Measurements from ENCODE around the gene DCXR. TPM values are rescaled to one million over a fixed set of nuclear protein-coding genes. Genes with fewer than 3 reads are reported as not detected.

Gene DCXR
- total and polyA plus RNA-seq, 7 donors: 44.3 to 163 (median 94.8) TPM

DNA sequence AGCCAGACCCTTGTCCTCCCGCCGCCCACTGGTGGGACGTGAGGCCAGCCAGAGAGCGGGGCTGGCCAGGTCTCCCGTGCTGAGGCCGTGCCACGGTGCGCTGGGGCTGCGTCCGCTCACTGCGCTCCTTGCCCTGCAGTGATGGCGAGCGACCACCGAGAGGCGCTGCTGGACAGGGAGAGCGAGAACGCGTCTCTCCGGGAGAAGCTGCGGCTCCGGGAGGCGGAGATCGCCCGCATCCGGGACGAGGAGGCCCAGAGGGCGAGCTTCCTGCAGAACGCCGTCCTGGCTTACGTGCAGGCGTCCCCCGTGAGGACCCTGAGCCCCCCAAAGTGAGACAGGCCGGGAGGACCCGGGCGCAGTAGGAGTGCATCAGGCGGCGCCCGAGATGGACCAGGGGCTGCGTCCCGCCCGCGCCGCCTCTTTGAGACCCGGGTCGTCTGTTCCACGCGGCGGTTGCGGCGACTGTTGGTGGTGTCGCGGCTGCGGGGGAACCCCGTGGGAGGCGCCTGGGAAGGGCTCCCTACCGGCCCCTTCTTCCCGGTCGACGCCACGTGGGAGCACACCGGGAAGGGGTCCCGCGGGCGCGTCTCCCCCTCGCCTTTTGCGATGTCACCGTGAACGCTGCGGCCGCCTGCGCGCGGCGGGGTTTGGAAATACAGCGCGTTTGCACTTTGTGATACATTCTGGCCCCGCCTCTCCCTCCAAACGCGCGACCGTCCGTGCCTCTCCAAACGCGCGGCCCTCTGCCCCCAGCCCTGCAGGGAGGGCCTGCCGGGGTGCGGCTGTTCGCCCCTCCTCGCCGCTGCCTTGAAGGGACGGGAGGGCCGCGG lies 6.8 kb downstream of the DCXR start:
- peak overlapping the region; percentile 18 to 61 (median 59) for H3K27ac ChIP-seq
- no peaks in the 10 kb centered on the region for H3K9me3 ChIP-seq
- peak; percentile 93 for DNase-seq
- WGBS, 2 donors: 1% methylated on average over 94 of the region's 94 CpGs
- H3K27me3 ChIP-seq: peaks cover 6 to 21% (median 18%) of the 10 kb centered on the region in 3 donors
- intact Hi-C loops (cut with DNase I): loop anchor here (1.0 kb wide), 1 partner anchor 124 kb away; no protein-coding TSS in a partner anchor
- H3K36me3 ChIP-seq: no peaks in the 10 kb centered on the region
- H3K4me3 ChIP-seq: peak overlapping the region; percentile 23 to 58 (median 42)
- H3K4me1 ChIP-seq: peaks cover 0 to 25% (median 23%) of the 10 kb centered on the region in 4 donors
- TF ChIP-seq POLR2A (IDR thresholded peaks at IDR 0.05): no peak
- TF ChIP-seq, protein P1, sequence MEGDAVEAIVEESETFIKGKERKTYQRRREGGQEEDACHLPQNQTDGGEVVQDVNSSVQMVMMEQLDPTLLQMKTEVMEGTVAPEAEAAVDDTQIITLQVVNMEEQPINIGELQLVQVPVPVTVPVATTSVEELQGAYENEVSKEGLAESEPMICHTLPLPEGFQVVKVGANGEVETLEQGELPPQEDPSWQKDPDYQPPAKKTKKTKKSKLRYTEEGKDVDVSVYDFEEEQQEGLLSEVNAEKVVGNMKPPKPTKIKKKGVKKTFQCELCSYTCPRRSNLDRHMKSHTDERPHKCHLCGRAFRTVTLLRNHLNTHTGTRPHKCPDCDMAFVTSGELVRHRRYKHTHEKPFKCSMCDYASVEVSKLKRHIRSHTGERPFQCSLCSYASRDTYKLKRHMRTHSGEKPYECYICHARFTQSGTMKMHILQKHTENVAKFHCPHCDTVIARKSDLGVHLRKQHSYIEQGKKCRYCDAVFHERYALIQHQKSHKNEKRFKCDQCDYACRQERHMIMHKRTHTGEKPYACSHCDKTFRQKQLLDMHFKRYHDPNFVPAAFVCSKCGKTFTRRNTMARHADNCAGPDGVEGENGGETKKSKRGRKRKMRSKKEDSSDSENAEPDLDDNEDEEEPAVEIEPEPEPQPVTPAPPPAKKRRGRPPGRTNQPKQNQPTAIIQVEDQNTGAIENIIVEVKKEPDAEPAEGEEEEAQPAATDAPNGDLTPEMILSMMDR (IDR thresholded peaks at IDR 0.05): peak; percentile 91 to 96 (median 94)

DNA sequence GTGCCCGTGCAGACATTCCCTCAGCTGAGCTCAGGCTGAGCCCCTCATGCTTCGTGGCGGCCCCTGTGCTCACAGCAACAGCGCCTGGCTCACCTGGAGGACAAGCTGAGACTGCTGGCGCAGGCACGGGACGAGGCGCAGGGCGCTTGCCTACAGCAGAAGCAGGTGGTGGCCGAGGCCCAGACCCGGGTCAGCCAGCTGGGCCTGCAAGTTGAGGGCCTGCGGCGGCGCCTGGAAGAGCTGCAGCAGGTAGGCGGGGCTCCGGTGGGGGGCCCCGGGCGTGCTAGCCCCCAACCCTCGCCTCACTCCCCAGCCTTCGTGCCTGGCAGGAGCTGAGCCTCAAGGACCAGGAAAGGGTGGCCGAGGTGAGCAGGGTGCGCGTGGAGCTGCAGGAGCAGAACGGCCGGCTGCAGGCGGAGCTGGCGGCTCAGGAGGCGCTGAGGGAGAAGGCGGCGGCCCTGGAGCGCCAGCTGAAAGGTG lies 7.5 kb downstream of the DCXR start:
- peaks cover 0 to 25% (median 22%) of the 10 kb centered on the region in 4 donors for H3K4me1 ChIP-seq
- no peaks in the 10 kb centered on the region for H3K9me3 ChIP-seq
- H3K27me3 ChIP-seq: peaks cover 6 to 21% (median 18%) of the 10 kb centered on the region in 3 donors
- H3K36me3 ChIP-seq: no peaks in the 10 kb centered on the region
- no peak overlapping the region for H3K27ac ChIP-seq
- no peak for DNase-seq
- peak overlapping the region in 2 of 4 donors; percentile 50 to 58 for H3K4me3 ChIP-seq
- TF ChIP-seq EP300 (IDR thresholded peaks at IDR 0.05) (no peak), POLR2AphosphoS5 (IDR thresholded peaks at IDR 0.05) (no peak)
- TF ChIP-seq, protein P1 (IDR thresholded peaks at IDR 0.05): no peak
- intact Hi-C loops (cut with DNase I): loop anchor here (1.0 kb wide), 1 partner anchor 124 kb away; no protein-coding TSS in a partner anchor
- WGBS, 2 donors: 63 to 71% methylated on average over 31 of the region's 31 CpGs

DNA sequence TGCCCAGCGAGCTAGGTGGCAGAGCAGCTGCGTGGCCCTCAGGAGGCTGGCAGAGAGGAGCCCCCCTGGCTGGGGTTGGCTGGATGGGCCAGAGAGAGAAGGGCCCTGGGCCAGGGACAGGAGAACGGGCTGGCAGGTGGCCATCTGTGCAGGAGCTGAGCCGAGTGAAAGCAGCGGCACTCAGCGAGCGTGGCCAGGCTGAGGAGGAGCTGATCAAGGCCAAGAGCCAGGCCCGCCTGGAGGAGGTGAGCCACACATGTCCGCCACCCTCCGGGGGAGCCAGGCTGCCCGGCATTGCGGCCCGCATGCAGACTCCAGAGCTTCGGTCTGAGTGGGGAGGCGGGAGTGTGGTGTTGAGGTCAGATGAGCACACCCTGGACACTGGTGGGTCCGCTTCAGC lies 8.1 kb downstream of the DCXR start:
- no peak for TF ChIP-seq EP300 (IDR thresholded peaks at IDR 0.05)
- TF ChIP-seq POLR2A (IDR thresholded peaks at IDR 0.05): no peak
- TF ChIP-seq, protein P1 (IDR thresholded peaks at IDR 0.05): no peak
- WGBS, 2 donors: 96% methylated on average over 16 of the region's 16 CpGs
- no peak for DNase-seq
- H3K27ac ChIP-seq: no peak overlapping the region
- H3K36me3 ChIP-seq: no peaks in the 10 kb centered on the region
- H3K27me3 ChIP-seq: peaks cover 6 to 21% (median 18%) of the 10 kb centered on the region in 3 donors
- H3K9me3 ChIP-seq: no peaks in the 10 kb centered on the region
- H3K4me3 ChIP-seq: no peak overlapping the region
- intact Hi-C loops (cut with DNase I): no loop called here
- H3K4me1 ChIP-seq: peaks cover 0 to 26% (median 25%) of the 10 kb centered on the region in 4 donors

DNA sequence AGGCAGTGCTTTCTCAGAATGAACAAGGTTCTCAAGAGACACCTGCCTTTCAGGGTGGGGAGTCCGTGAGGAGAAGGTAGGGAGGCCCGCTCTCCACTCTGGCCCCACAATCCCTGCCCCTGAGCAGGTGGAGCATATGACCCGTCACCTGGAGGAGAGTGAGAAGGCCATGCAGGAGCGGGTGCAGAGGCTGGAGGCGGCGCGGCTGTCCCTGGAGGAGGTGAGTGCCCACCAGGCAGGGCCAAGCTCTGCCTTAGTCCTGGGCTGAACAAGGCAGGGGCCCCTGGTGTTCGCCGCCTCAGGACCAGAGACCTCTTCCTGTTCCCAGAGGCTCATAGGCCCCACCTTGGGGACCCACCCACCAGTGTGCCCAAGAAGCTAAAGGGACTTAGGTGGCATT lies 8.5 kb downstream of the DCXR start:
- Histone ChIP-seq H3K27me3 (peaks cover 6 to 21% (median 18%) of the 10 kb centered on the region in 3 donors), H3K27ac (no peak overlapping the region), H3K4me1 (peaks cover 0 to 30% (median 29%) of the 10 kb centered on the region in 4 donors), H3K36me3 (no peaks in the 10 kb centered on the region), H3K4me3 (no peak overlapping the region), H3K9me3 (no peaks in the 10 kb centered on the region)
- intact Hi-C loops (cut with DNase I): no loop called here
- 97% methylated on average over 9 of the region's 9 CpGs for WGBS, 2 donors
- no peak for TF ChIP-seq POLR2AphosphoS5 (IDR thresholded peaks at IDR 0.05)
- no peak for TF ChIP-seq EP300 (IDR thresholded peaks at IDR 0.05)
- TF ChIP-seq, protein P1 (IDR thresholded peaks at IDR 0.05): no peak
- no peak for TF ChIP-seq POLR2A (IDR thresholded peaks at IDR 0.05)
- DNase-seq: no peak

Measured in sigmoid colon (tissue), 7 donors.